HepG2 (cell line): ENCODE measurements around the gene THOP1. TPM values are rescaled to one million over a fixed set of nuclear protein-coding genes. Genes with fewer than 3 reads are reported as not detected.
A peak's percentile ranks its signal among the peaks of the same experiment; 100 is the strongest.

Source experiments
- ATAC-seq: fragments of 200-7000 bp; cut with Tn5 transposase; 3 replicates; pipeline ENCODE4 v1.9.1; 2020; ENCODE audit warnings: mild to moderate bottlenecking, moderate library complexity
- BruUV-seq: library from RNA; stranded (reverse); fragments of 400-500 nt; replicated peaks from 2 replicates; lab custom pipeline; 2021; lab: Mats Ljungman, UMichigan
- CTCF ChIA-PET: fragments of 300-600 bp; formaldehyde crosslinking; extraction: SDS; loops from one replicate; lab custom pipeline; 2021; ENCODE audit warnings: low total read pairs, inconsistent platforms, low intra/inter-chr PET ratio; lab: Yijun Ruan, JAX
- POLR2A ChIA-PET: fragments of 350-600 bp; sonication (Branson Sonifier 250); formaldehyde crosslinking; loops from one replicate; lab custom pipeline; 2020; ENCODE audit warnings: antibody characterized with exemption, inconsistent platforms; lab: Yijun Ruan, JAX
- DNase-seq: peaks from one replicate; pipeline ENCODE4 v3.0.0-alpha.2; 2015; ENCODE audit warnings: low spot score
- FAIRE-seq: peaks from 3 replicates; lab custom pipeline; 2011; peaks lifted over from hg19 to GRCh38; lab: Jason Lieb, UNC
- H2AFZ ChIP-seq: one replicate; pipeline ENCODE4 v1.6.1; 2011; ENCODE audit warnings: low read length, inconsistent platforms
- H3K27ac ChIP-seq: fragments of 300-600 bp; 3 replicates; pipeline ENCODE4 v1.8.0; 2011; ENCODE audit warnings: mixed run types, mild to moderate bottlenecking, mixed read lengths, low read length, inconsistent platforms; ENCODE audit not compliant: insufficient read depth; ENCODE audit errors: extremely low read length
- H3K27me3 ChIP-seq, 2 experiments: fragments of 200-600 bp in 1 of 2; 2 replicates in 1 of 2; 3 replicates in 1 of 2; pipeline versions ENCODE4 v1.6.0 to v1.8.0; 2011; ENCODE audit warnings: low read length in 2 of 2, mild to moderate bottlenecking in 2 of 2, moderate library complexity in 2 of 2, inconsistent platforms in 1 of 2; ENCODE audit not compliant: insufficient read depth in 2 of 2, control insufficient read depth in 1 of 2
- H3K36me3 ChIP-seq, 2 experiments: fragments of 200-600 bp in 1 of 2; replicated peaks in 1 of 2; 2 replicates in 1 of 2; 3 replicates in 1 of 2; pipeline versions ENCODE4 v1.5.1 to v1.8.0; 2011; ENCODE audit warnings: low read length in 2 of 2, inconsistent platforms in 1 of 2; ENCODE audit not compliant: insufficient read depth in 2 of 2, control insufficient read depth in 1 of 2
- H3K4me1 ChIP-seq: 2 replicates; pipeline ENCODE4 v1.5.1; 2012; ENCODE audit warnings: low read length, inconsistent platforms; ENCODE audit not compliant: insufficient read depth
- H3K4me2 ChIP-seq: 2 replicates; pipeline ENCODE4 v1.6.0; 2011; ENCODE audit warnings: low read depth, low read length, inconsistent platforms
- H3K4me3 ChIP-seq, 3 experiments: fragments of 200-600 bp in 1 of 3; sonication (generic), shearing (Covaris generic) in 1 of 3; replicated peaks in 1 of 3; 2 replicates each; pipeline ENCODE4 v1.5.1; 2011 to 2016; ENCODE audit warnings: low read length in 3 of 3, inconsistent platforms in 2 of 3, low read depth in 2 of 3, mild to moderate bottlenecking in 2 of 3, control low read depth in 1 of 3, mixed read lengths in 1 of 3; ENCODE audit not compliant: insufficient read depth in 1 of 3
- H3K79me2 ChIP-seq: one replicate; pipeline ENCODE4 v1.6.1; 2011; ENCODE audit warnings: low read length, inconsistent platforms; ENCODE audit not compliant: insufficient read depth
- H3K9ac ChIP-seq: 2 replicates; pipeline ENCODE4 v1.6.0; 2011; ENCODE audit warnings: mild to moderate bottlenecking, low read depth, low read length, inconsistent platforms; ENCODE audit not compliant: insufficient read depth
- H3K9me3 ChIP-seq: 2 replicates; pipeline ENCODE4 v1.5.1; 2012; ENCODE audit warnings: mild to moderate bottlenecking, low read length
- H4K20me1 ChIP-seq: 2 replicates; pipeline ENCODE4 v1.6.0; 2011; ENCODE audit warnings: inconsistent platforms, mild to moderate bottlenecking, low read length, moderate library complexity; ENCODE audit not compliant: insufficient read depth
- ATF7 ChIP-seq, 2 experiments: fragments of 450-650 bp in 1 of 2; sonication (generic) in 1 of 2; formaldehyde crosslinking in 1 of 2; IDR thresholded peaks; 2 replicates each; pipeline versions ENCODE4 v1.4.0 to v1.6.1; 2016 to 2020; ENCODE audit warnings: antibody characterized with exemption in 1 of 2, mild to moderate bottlenecking in 1 of 2, missing genetic modification reagents in 1 of 2
- CENPBD1 ChIP-seq: sonication (generic); formaldehyde crosslinking; IDR thresholded peaks from 2 replicates; pipeline ENCODE4 v1.8.0; 2022; ENCODE audit warnings: missing genetic modification reagents, low read depth, mild to moderate bottlenecking, borderline replicate concordance
- NFE2L1 ChIP-seq: sonication (generic); formaldehyde crosslinking; IDR thresholded peaks from 2 replicates; pipeline ENCODE4 v1.4.0; 2020; ENCODE audit warnings: missing genetic modification reagents, mild to moderate bottlenecking, borderline replicate concordance
- ONECUT2 ChIP-seq: sonication (generic); formaldehyde crosslinking; IDR thresholded peaks from 2 replicates; pipeline ENCODE4 v1.4.0; 2020; ENCODE audit warnings: missing genetic modification reagents
- PHB2 ChIP-seq: fragments of 450-650 bp; IDR thresholded peaks from 2 replicates; pipeline ENCODE4 v1.6.1; 2018; ENCODE audit not compliant: partially characterized antibody
- SIN3B ChIP-seq: fragments of 150-350 bp; IDR thresholded peaks from 2 replicates; pipeline ENCODE4 v1.6.1; 2014; ENCODE audit warnings: low read length
- ZHX2 ChIP-seq, 2 experiments: sonication (generic) in 1 of 2; formaldehyde crosslinking in 1 of 2; IDR thresholded peaks; 2 replicates each; pipeline versions ENCODE4 v1.6.1 to v1.9.0; 2014 to 2022; ENCODE audit warnings: antibody characterized with exemption in 1 of 2, borderline replicate concordance in 1 of 2, inconsistent platforms in 1 of 2, low read depth in 1 of 2, missing genetic modification reagents in 1 of 2
- ZNF256 ChIP-seq: sonication (generic); formaldehyde crosslinking; conservative IDR thresholded peaks from 2 replicates; pipeline ENCODE4 v1.4.0; 2020; ENCODE audit warnings: missing genetic modification reagents
- ZNF598 ChIP-seq: sonication (generic); formaldehyde crosslinking; IDR thresholded peaks from 2 replicates; pipeline ENCODE4 v1.5.1; 2020; ENCODE audit warnings: mild to moderate bottlenecking, missing genetic modification reagents, borderline replicate concordance
- WGBS: methylation state at CpG from one replicate; pipeline ENCODE4 v1.1.6; 2017; ENCODE audit warnings: low lambda C conversion rate; 5-methylcytosine and 5-hydroxymethylcytosine counted together
- in situ Hi-C: cut with HindIII; loops from 2 replicates; pipeline ENCODE4 v1.10.0; 2017; ENCODE audit warnings: low pct_unique_long_range_greater_than_20kb; ENCODE audit not compliant: extremely low pct_ligation_motif_present
- intact Hi-C: fragments of 100-400 bp; cut with micrococcal nuclease; formaldehyde crosslinking; loops from one replicate; pipeline ENCODE4 v1.10.0; 2022; ENCODE audit not compliant: unreplicated experiment
- polyA plus RNA-seq, 8 experiments: library from polyadenylated mRNA; depleted of rRNA in 3 of 8; stranded (reverse) in 7 of 8; unstranded in 1 of 8; fragments of >200 nt; fragmentation: Illumina TruSeq in 4 of 8; extraction: Trizol in 4 of 8; gene quantifications; 2 replicates each; pipeline versions ENCODE4 v1.2.1 to v1.2.3, GENCODE V29; 2011 to 2016; ENCODE audit warnings: low read depth in 4 of 8, missing spikeins in 1 of 8, mixed read lengths in 1 of 8; ENCODE audit not compliant: insufficient read depth in 1 of 8
- total RNA-seq, 5 experiments: library from RNA; depleted of rRNA; stranded (reverse); fragments of >200 nt; fragmentation: Illumina TruSeq; extraction: Trizol; gene quantifications; 2 replicates each; pipeline ENCODE4 v1.2.3, GENCODE V29; 2016; ENCODE audit warnings: low read depth in 1 of 5

The THOP1 gene
- total and polyA plus RNA-seq, 2 of the 13 experiments (the other 11 are each of a cell fraction or from before 2014, with no cell fraction given) = 74.4 to 116 TPM

GRCh38 chr19:2847507-2847906 is 62.2 kb downstream of the THOP1 start:
- in situ Hi-C loops (no loop called here), intact Hi-C loops (no loop called here)
- H3K4me1 ChIP-seq = peaks cover 36% of the 10 kb centered on the region
- H3K9ac ChIP-seq = no peak overlapping the region
- no peak for TF ChIP-seq ONECUT2
- no peak for TF ChIP-seq PHB2
- peak; percentile 80 for TF ChIP-seq ATF7 (IDR thresholded peaks at IDR 0.05)
- TF ChIP-seq ATF7 (CRISPR knock-in tag; IDR thresholded peaks at IDR 0.05) = no peak
- TF ChIP-seq CENPBD1 (CRISPR knock-in tag) = no peak
- TF ChIP-seq NFE2L1 (CRISPR knock-in tag) = no peak
- TF ChIP-seq ZNF256 = no peak
- no peak for TF ChIP-seq ZHX2 (IDR thresholded peaks at IDR 0.05; ENCODE audit: low read depth)
- no peak for TF ChIP-seq ZHX2 (CRISPR knock-in tag; IDR thresholded peaks at IDR 0.05; ENCODE audit: borderline replicate concordance)
- TF ChIP-seq ZNF598 = no peak
- no peak for TF ChIP-seq SIN3B
- ATAC-seq (no peak), FAIRE-seq (no peak), DNase-seq (no peak)
- BruUV-seq = no TSS peak
- WGBS = 97% methylated on average over 3 of the region's 3 CpGs
- H2AFZ ChIP-seq = no peak overlapping the region
- H3K36me3 ChIP-seq = peaks cover 5 to 21% of the 10 kb centered on the region in 2 experiments; a peak in 4 of 5 replicates
- H3K27me3 ChIP-seq = no peaks in the 10 kb centered on the region
- no peak overlapping the region for H3K4me2 ChIP-seq
- ChIA-PET CTCF (no interaction called here), POLR2A (no interaction called here)
- H4K20me1 ChIP-seq = peaks cover 2% of the 10 kb centered on the region; the same call in 1 of the 2 replicates
- peaks cover 43% of the 10 kb centered on the region for H3K79me2 ChIP-seq
- no peak overlapping the region for H3K27ac ChIP-seq
- H3K9me3 ChIP-seq = no peaks in the 10 kb centered on the region
- H3K4me3 ChIP-seq = no peak overlapping the region
